ENCODE results near the gene MAP3K12.

Gene MAP3K12

DNA sequence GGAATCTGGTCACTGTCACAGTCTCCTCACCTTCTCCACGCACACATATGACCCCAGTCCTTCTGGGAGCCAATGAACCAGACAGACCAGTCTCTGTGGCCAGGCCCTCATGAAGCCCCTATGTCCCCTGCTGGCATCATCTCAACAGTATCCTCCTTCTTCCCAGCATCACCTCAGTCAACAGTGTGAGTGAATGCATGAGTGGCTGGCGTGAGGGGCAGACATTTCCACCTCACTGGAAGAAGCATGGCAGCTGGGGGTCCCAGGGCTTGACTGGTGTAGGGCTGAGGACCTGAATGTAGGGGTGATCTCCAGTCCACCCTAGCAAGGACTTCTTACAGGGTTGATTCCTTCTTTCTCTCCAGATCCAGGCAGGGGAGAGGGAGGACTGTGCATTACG is 1.8 kb downstream of the MAP3K12 start:
- no peak for TF ChIP-seq CTCF (IDR thresholded peaks at IDR 0.05; ENCODE audit: low read depth, low read length, missing control alignments)
- H3K4me3 ChIP-seq (ENCODE audit: low read depth, low read length) = no peak overlapping the region
- DNase-seq (ENCODE audit: low read depth) = no peak

GRCh38 chr12:53496752-53497032 is 2.6 kb downstream of the MAP3K12 start:
- TF ChIP-seq CTCF (IDR thresholded peaks at IDR 0.05; ENCODE audit: low read depth, low read length, missing control alignments) = no peak
- DNase-seq (ENCODE audit: low read depth) = no peak
- no peak overlapping the region for H3K4me3 ChIP-seq (ENCODE audit: low read depth, low read length)

DNA sequence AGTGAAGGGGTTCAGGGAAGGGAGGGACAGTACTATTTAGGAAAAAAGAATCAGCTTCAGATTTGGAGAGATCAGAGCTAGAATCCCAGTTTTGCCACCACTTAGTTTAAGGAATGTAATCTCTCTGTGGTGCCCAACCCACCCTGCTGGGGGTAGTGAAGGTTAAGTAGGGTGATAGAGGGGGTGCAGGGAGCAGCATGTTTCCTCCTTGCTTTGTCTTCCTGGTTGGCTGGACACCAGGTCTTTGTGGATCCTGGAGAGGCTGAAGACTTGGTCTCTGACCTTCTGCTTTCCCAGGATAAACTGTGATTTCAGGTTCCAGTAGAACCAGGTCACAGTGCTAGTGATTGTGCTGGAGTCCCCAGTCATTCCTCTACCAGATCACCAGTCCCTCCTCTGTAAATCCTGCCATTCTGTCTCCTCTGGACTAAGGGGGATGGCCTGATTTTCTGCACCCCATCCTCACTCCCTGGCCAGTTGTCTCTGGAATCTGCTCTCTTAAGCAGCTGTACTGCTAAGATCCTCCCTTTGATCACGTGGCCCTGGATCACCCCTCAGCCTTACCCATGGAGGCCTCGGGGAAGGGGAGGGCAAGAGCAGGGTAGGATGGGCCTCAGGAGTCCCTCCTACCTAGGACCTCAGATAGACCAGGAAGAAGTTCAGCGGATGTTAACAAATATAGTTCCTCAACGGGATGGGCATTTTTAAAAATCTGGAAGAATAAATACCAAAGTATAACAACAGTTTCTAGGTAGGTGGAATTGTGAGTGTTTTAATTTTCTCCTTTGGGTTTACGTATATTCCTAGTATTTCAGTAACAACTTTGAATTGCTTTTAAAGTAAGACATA is 3.1 kb downstream of the MAP3K12 start:
- H3K4me3 ChIP-seq (ENCODE audit: low read depth, low read length) = no peak overlapping the region
- no peak for DNase-seq (ENCODE audit: low read depth)

DNA sequence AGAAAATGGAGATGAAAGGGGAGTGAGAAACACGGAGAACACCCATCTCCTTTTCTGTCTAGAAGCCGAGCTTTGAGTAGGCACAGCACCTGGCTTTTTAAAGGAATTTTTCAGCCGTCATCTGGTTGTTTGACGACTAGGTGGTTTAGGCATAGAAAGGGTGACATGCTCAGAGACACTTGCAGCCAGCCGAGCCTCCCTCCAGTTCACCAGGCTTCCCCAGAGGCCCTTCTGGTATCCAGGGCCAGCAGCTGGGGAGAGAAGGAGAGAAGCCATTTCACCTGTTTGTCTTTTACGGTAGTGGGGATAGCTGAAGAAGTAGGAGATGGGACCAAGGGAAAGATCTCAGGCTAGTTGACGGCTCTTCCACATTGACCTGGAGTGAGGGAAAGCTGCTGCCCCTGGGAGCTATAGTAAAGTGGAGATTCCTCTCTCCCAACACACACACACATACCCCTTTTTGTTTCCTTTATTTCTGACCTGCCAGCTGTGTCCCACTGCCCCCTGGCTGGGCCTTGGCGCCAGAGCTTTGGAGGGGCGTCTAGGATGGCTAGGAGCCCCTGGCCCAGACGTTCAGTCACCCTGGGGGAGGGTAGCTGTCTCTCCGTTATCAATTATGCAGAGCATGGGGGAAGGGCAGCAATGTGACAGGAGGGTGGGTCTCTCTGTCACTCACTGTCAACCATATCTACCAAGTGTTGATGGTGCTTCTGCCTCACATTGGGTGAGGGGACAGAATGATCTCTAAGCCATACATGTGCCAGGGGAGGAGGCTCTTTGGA is 5.5 kb downstream of the MAP3K12 start:
- TF ChIP-seq CTCF (IDR thresholded peaks at IDR 0.05; ENCODE audit: low read depth, low read length, missing control alignments) = no peak
- no peak for DNase-seq (ENCODE audit: low read depth)
- H3K4me3 ChIP-seq (ENCODE audit: low read depth, low read length) = peak overlapping the region; percentile 61

More for the DNA sequence above, 3.1 kb downstream of the MAP3K12 start:
- no peak for TF ChIP-seq CTCF (IDR thresholded peaks at IDR 0.05; ENCODE audit: low read depth, low read length, missing control alignments)

GRCh38 chr12:53492830-53493609 is 6.2 kb downstream of the MAP3K12 start:
- DNase-seq (ENCODE audit: low read depth) = peak; percentile 53
- peak overlapping the region; percentile 61 for H3K4me3 ChIP-seq (ENCODE audit: low read depth, low read length)
- TF ChIP-seq CTCF (IDR thresholded peaks at IDR 0.05; ENCODE audit: low read depth, low read length, missing control alignments) = no peak

DNA sequence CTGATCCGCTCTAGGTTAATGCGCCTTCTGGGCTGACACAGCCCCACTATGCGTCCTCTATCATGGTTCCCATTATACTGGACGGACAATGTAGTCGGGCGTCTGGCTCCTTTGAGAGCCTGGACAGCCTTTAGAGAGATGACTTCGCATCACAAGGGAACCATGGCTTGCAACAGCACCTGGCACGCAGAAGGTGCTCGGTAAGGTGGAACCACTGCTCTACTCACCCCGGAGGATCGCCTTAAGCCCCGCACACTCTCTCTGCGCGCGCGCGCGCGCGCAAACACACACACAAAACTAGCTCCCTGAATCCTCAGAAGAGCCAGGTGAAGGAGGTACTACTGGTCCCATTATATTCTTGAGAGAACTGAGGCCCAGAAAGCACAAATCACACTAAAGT is 7.1 kb downstream of the MAP3K12 start:
- TF ChIP-seq CTCF (IDR thresholded peaks at IDR 0.05; ENCODE audit: low read depth, low read length, missing control alignments) = no peak
- no peak overlapping the region for H3K4me3 ChIP-seq (ENCODE audit: low read depth, low read length)
- no peak for DNase-seq (ENCODE audit: low read depth)

Measured in GM12864 (cell line).